ENCODE results near the gene CMSS1. TPM values are rescaled to one million over a fixed set of nuclear protein-coding genes. Genes with fewer than 3 reads are reported as not detected.
A peak's percentile ranks its signal among the peaks of the same experiment; 100 is the strongest.

CMSS1 gene
- total and polyA plus RNA-seq, 2 of the 13 experiments (the other 11 are each of a cell fraction or from before 2014, with no cell fraction given): 6.4 to 48.7 TPM

- 91% methylated on average over 3 of the region's 3 CpGs for WGBS (ENCODE audit: low lambda C conversion rate)
- no peak overlapping the region for H3K4me3 ChIP-seq (replicated peaks in 1 of 3; ENCODE audit: insufficient read depth in 1 of 3, low read depth in 2 of 3, low read length in 3 of 3)
- in situ Hi-C loops (cut with HindIII; ENCODE audit: extremely low pct_ligation_motif_present, low pct_unique_long_range_greater_than_20kb): no loop called here
- no peaks in the 10 kb centered on the region for H4K20me1 ChIP-seq (ENCODE audit: insufficient read depth, low read length)
- peak; percentile 53; the same call in 2 of the 3 replicates for ATAC-seq
- H3K36me3 ChIP-seq (replicated peaks in 1 of 2; ENCODE audit: control insufficient read depth in 1 of 2, insufficient read depth in 2 of 2, low read length in 2 of 2): no peaks in the 10 kb centered on the region
- H3K27ac ChIP-seq (ENCODE audit: extremely low read length, insufficient read depth, low read length): peak overlapping the region; percentile 16
- TF ChIP-seq EHMT2 (IDR thresholded peaks at IDR 0.05; ENCODE audit: borderline replicate concordance, low read depth, low read length) (no peak), ZZZ3 (CRISPR knock-in tag; IDR thresholded peaks at IDR 0.05; ENCODE audit: borderline replicate concordance) (no peak), SRSF9 (IDR thresholded peaks at IDR 0.05; ENCODE audit: borderline replicate concordance, insufficient read depth, low read depth, low read length, poor library complexity, severe bottlenecking) (no peak), SETDB1 (CRISPR knock-in tag; IDR thresholded peaks at IDR 0.05; ENCODE audit: borderline replicate concordance) (no peak), ZNF7 (CRISPR knock-in tag; IDR thresholded peaks at IDR 0.05) (0 out of 2 replicates have a peak, but pooled peaks have one; percentile 37), SP140L (CRISPR knock-in tag; IDR thresholded peaks at IDR 0.05; ENCODE audit: borderline replicate concordance) (no peak)
- ChIA-PET CTCF (ENCODE audit: low intra/inter-chr PET ratio, low total read pairs) (no interaction called here), POLR2A (no interaction called here)
- H3K79me2 ChIP-seq (ENCODE audit: insufficient read depth, low read length): no peaks in the 10 kb centered on the region
- no peaks in the 10 kb centered on the region for H3K27me3 ChIP-seq (ENCODE audit: control insufficient read depth in 1 of 2, insufficient read depth in 2 of 2, low read length in 2 of 2)
- no peak overlapping the region for H2AFZ ChIP-seq (ENCODE audit: low read length)
- no peak for DNase-seq (ENCODE audit: low spot score)
- no peak overlapping the region for H3K9ac ChIP-seq (ENCODE audit: insufficient read depth, low read depth, low read length)
- no peak overlapping the region for H3K4me2 ChIP-seq (ENCODE audit: low read depth, low read length)
- H3K9me3 ChIP-seq (ENCODE audit: low read length): no peaks in the 10 kb centered on the region
- intact Hi-C loops (cut with micrococcal nuclease; ENCODE audit: unreplicated experiment): no loop called here
- FAIRE-seq: no peak
- peaks cover 58% of the 10 kb centered on the region for H3K4me1 ChIP-seq (ENCODE audit: insufficient read depth, low read length)
- BruUV-seq (replicated peaks): no TSS peak
Measured at GRCh38 chr3:99885851-99886250, 68.2 kb downstream of the CMSS1 start.

- Histone ChIP-seq H3K4me3 (replicated peaks in 1 of 3; ENCODE audit: insufficient read depth in 1 of 3, low read depth in 2 of 3, low read length in 3 of 3) (no peak overlapping the region), H3K9me3 (ENCODE audit: low read length) (no peaks in the 10 kb centered on the region), H3K27ac (ENCODE audit: extremely low read length, insufficient read depth, low read length) (no peak overlapping the region), H4K20me1 (ENCODE audit: insufficient read depth, low read length) (no peaks in the 10 kb centered on the region), H3K79me2 (ENCODE audit: insufficient read depth, low read length) (no peaks in the 10 kb centered on the region), H3K4me2 (ENCODE audit: low read depth, low read length) (no peak overlapping the region), H2AFZ (ENCODE audit: low read length) (no peak overlapping the region), H3K9ac (ENCODE audit: insufficient read depth, low read depth, low read length) (no peak overlapping the region), H3K4me1 (ENCODE audit: insufficient read depth, low read length) (peaks cover 31% of the 10 kb centered on the region), H3K27me3 (ENCODE audit: control insufficient read depth in 1 of 2, insufficient read depth in 2 of 2, low read length in 2 of 2) (no peaks in the 10 kb centered on the region), H3K36me3 (replicated peaks in 1 of 2; ENCODE audit: control insufficient read depth in 1 of 2, insufficient read depth in 2 of 2, low read length in 2 of 2) (no peaks in the 10 kb centered on the region)
- DNase-seq (ENCODE audit: low spot score) (no peak), FAIRE-seq (no peak), ATAC-seq (no peak)
- intact Hi-C loops (cut with micrococcal nuclease; ENCODE audit: unreplicated experiment) (no loop called here), in situ Hi-C loops (cut with HindIII; ENCODE audit: extremely low pct_ligation_motif_present, low pct_unique_long_range_greater_than_20kb) (no loop called here)
- ChIA-PET CTCF (ENCODE audit: low intra/inter-chr PET ratio, low total read pairs) (no interaction called here), POLR2A (interaction anchor here (1.0 to 1.8 kb wide), 3 partner anchors 10 to 185 kb away, joined by 4 read pairs; no protein-coding TSS in a partner anchor)
- BruUV-seq (replicated peaks): no TSS peak
- 96% methylated on average over 2 of the region's 2 CpGs for WGBS (ENCODE audit: low lambda C conversion rate)
- TF ChIP-seq PAXIP1 (CRISPR knock-in tag; conservative IDR thresholded peaks at IDR 0.05) (no peak), ZNF792 (CRISPR knock-in tag; IDR thresholded peaks at IDR 0.05) (no peak), NFIB (CRISPR knock-in tag; IDR thresholded peaks at IDR 0.05; ENCODE audit: borderline replicate concordance) (no peak), CREB1 (IDR thresholded peaks at IDR 0.05) (no peak), CREB1 (CRISPR knock-in tag; IDR thresholded peaks at IDR 0.05) (no peak), ZNF3 (CRISPR knock-in tag; IDR thresholded peaks at IDR 0.05) (no peak), RFXAP (CRISPR knock-in tag; IDR thresholded peaks at IDR 0.05; ENCODE audit: borderline replicate concordance) (no peak), SRSF1 (optimal IDR thresholded peaks at IDR 0.05; ENCODE audit: low read depth, low read length) (no peak)
- TF ChIP-seq, protein P1, sequence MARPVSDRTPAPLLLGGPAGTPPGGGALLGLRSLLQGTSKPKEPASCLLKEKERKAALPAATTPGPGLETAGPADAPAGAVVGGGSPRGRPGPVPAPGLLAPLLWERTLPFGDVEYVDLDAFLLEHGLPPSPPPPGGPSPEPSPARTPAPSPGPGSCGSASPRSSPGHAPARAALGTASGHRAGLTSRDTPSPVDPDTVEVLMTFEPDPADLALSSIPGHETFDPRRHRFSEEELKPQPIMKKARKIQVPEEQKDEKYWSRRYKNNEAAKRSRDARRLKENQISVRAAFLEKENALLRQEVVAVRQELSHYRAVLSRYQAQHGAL (CRISPR knock-in tag; IDR thresholded peaks at IDR 0.05; ENCODE audit: not compliant biosample characterization): no peak
Measured at GRCh38 chr3:99891610-99892285, 74.1 kb downstream of the CMSS1 start.

All from HepG2 (cell line).